Measurements from ENCODE around the gene IL17RB.

DNA sequence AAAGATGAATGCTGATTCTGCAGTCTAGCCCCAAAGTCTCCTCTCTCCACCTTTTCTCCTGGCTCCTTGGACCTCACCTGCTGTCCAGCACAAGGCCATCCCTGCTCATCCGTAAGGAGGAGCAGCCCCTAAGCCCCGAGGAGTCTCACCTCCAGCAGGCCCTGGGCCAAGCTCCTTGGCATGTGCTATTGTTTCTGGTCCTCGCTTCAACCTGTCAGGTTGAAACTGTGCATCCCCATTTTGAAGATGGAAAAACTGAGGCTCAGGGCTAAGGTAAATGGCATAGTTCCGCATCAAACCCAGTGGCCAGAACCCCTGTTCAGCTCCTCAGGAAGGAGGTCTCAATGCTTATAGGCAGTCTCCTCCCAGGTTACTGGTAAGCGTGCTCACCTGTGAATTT is 26.3 kb upstream of the IL17RB start:
- TF ChIP-seq, protein P1, sequence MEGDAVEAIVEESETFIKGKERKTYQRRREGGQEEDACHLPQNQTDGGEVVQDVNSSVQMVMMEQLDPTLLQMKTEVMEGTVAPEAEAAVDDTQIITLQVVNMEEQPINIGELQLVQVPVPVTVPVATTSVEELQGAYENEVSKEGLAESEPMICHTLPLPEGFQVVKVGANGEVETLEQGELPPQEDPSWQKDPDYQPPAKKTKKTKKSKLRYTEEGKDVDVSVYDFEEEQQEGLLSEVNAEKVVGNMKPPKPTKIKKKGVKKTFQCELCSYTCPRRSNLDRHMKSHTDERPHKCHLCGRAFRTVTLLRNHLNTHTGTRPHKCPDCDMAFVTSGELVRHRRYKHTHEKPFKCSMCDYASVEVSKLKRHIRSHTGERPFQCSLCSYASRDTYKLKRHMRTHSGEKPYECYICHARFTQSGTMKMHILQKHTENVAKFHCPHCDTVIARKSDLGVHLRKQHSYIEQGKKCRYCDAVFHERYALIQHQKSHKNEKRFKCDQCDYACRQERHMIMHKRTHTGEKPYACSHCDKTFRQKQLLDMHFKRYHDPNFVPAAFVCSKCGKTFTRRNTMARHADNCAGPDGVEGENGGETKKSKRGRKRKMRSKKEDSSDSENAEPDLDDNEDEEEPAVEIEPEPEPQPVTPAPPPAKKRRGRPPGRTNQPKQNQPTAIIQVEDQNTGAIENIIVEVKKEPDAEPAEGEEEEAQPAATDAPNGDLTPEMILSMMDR (conservative IDR thresholded peaks at IDR 0.05; ENCODE audit: low read length): no peak
- no peak for TF ChIP-seq EZH2phosphoT487 (IDR thresholded peaks at IDR 0.05; ENCODE audit: borderline replicate concordance, low read depth, low read length)

Measured in OCI-LY7 (cell line).